ENCODE results near the gene ECHDC1.

The ECHDC1 gene

GRCh38 chr6:127341471-127342202 lies 1.8 kb downstream of the ECHDC1 start:
- no peak for DNase-seq

DNA sequence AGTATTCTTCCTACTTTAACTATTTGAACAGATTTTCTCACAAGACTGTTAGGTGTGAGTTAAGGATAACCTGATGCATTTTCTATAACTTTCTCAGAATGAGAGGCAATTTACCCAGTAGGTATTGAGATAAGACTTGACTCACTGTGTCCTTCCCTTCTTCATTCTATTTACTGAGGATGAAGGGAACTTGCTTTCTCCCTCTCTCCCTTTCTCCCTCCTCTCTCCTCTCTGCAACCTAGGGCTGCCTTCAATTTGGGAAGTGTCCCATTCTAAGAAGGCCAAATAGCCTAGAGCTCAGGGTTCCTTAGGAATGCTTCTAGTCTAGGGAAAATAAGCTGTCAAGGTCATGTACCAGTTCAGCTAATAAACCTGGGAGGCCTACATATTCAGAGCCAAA lies 3.2 kb downstream of the ECHDC1 start:
- DNase-seq, result no peak

DNA sequence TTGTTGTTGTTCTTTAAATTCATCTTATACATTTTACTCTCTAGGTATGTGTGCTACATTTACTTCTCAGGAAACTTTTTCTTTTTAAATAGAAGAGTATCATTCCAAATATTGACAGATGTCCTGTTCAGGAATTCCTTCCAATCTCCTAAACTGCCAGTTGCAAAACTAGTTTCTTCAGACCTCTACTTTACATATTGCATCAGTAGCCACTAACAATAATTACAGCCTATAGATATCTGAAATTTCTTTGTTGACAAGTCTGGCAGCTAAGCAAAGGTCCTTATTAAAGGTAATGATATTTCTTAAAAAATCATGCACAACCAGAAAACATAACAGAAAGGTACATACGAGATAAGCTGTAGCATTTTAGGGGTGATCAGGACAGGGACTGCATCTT lies 4.5 kb downstream of the ECHDC1 start:
- no peak for DNase-seq

DNA sequence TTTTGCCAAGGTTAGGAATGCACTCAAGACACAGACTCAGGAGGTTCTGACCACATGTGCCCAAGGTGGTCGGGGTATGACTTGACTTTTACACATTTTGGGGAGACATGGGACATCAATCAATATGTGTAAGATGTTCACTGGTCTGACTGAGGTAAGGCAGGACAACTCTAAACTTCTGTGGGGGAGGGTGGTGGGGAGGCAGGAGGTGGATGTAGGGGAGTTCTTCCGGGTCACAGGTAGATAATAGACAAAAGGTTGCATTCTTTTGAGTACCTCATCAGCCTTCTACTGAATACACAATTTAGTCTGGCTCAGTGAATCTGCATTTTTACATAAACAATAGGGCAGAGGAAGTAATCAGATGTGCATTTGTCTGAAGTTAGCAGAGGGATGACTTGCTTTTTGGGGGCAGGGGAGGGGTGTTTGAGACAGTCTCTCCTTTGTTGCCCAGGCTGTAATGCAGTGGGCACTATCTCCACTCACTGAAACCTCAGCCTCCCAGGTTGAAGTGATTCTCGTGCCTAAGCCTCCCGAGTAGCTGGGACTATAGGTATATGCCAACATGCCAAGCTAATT lies 10.9 kb downstream of the ECHDC1 start:
- no peak for DNase-seq

- peak; percentile 8 for DNase-seq
Observed at GRCh38 chr6:127331256-127331655, 12.2 kb downstream of the ECHDC1 start.

- peak; percentile 17 for DNase-seq
Observed at GRCh38 chr6:127328043-127328609, 15.3 kb downstream of the ECHDC1 start.

- DNase-seq, result no peak
Observed at GRCh38 chr6:127319686-127320085, 23.7 kb downstream of the ECHDC1 start.

- DNase-seq, result no peak
Observed at GRCh38 chr6:127317388-127318128, 25.9 kb downstream of the ECHDC1 start.

DNA sequence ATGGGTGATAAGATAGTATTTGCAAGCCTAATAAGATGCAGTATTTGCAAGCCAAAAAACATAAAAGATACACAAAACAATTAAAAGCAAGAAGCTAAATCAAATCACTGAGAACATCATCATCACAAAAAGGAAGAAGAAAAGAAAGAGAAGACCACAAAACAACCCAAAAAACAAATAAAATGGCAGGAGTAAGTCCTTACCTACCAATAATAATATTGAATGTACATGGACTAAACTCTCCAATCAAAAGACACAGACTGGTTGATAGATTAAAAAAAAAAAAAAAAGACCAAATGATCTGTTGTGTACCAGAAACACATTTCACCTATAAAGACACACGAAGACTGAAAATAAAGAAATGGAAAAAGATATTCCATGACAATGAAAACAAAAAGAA lies 37.7 kb downstream of the ECHDC1 start:
- no peak for DNase-seq

- no peak for DNase-seq
Observed at GRCh38 chr6:127303917-127304316, 39.5 kb downstream of the ECHDC1 start.

GRCh38 chr6:127302728-127303660 lies 40.4 kb downstream of the ECHDC1 start:
- DNase-seq, result peak; percentile 46

GRCh38 chr6:127301199-127301700 lies 42.2 kb downstream of the ECHDC1 start:
- no peak for DNase-seq

- peak; percentile 89 for DNase-seq
Observed at GRCh38 chr6:127300411-127300810, 43.0 kb downstream of the ECHDC1 start.

DNA sequence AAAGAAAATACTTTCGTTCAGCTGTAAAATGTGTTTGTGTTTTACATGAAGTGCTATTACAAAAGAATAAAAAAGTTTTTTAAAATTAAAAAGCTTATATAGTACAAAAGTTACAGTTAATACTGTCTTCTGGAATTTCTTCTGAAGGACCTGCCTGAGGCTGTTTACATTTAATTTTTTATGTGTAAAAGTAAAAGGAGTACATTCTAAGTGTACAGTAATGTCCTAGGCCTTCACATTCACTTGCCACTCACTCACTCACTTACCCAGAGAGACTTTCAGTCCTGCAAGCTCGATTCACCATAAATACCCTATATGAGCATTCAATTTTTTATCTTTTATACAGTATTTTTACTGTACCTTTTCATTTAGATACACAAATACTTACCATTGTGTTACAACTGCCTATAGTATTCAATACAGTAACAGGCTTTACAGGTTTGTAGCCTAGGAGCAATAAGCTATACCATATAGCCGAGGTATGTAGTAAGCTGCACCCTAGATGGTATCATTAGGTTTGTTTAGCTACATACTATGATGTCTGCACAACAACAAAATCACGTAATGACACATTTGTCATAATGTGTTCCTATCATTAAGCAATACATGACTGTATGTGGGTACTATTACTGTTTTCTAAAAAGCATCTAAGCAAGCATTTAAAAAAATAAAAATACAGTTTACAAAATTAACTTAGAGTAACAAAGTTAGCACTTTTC lies 43.7 kb downstream of the ECHDC1 start:
- peak; percentile 34 for DNase-seq

DNA sequence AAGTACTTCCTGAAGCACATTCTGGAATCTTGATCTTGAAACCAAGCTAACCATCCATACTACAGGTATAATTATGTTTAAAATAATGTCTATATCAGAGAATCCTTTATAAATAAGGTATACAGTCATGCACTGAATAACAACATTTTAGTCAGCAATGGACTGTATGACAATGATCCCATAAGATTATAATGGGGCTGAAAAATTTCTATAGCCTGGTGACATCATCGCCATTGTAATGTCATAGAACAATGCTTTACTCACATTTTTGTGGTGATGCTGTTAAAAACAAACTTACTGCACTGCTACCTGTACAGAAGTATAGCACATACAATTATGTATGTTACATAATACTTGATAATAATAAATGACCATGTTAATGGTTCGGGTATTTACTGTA lies 44.9 kb downstream of the ECHDC1 start:
- DNase-seq, result no peak

DNA sequence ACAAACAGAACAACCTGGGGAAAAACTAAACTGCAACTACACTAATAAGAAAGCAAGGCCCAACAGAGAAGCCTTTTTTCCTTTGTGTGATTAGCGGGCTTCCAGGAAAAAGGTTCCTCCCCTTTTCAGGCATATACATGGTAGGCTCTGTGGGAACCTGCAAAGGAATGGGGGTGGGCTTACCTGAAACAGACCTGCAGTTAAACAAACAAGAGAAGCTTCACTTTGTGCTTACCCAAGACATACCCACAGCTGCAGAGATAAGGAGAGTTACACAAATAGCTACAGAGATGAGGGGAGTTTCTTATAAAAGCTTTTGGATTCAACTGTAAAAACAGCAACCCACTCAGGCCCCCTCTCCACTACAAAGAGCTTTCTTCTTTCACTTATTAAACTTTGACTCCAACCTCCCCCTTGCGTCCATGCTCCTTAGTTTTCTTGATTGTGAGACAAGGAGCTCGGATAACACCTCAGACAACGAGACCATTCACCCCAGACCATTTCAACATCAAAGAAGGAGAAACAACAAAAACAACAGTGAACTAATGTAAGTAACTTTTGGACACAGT lies 45.8 kb downstream of the ECHDC1 start:
- no peak for DNase-seq

GRCh38 chr6:127291495-127291894 lies 51.9 kb downstream of the ECHDC1 start:
- DNase-seq, result no peak

- no peak for DNase-seq
Observed at GRCh38 chr6:127290391-127291265, 52.8 kb downstream of the ECHDC1 start.

- DNase-seq, result no peak
Observed at GRCh38 chr6:127289934-127290333, 53.5 kb downstream of the ECHDC1 start.

DNA sequence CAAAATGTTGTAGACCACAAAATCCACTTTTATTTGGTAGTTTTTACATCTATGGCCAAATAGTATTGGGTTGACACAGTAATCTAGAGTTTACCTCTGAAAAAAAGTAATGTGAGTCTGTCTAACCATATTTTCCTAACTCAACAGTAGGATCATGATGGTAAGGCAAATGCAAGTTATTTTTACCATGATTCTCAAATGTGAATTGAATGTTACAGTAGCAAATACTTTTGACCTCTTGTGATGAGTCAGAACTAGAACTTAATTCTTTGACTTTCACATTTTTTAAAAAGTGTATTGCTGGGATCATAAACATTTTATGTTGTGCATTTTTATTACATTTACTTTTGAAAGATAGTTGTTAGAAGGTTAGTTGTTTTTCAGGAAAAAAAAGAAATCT lies 54.7 kb downstream of the ECHDC1 start:
- peak; percentile 18 for DNase-seq

Measured in HCEC 1CT (cell line).